Inflammatory macrophage treated with lipopolysaccharide for 1 hour (primary cell): ENCODE results near the gene VTI1A.
A peak's percentile ranks its signal among the peaks of the same experiment; 100 is the strongest.

Experiments
- DNase-seq, 2 donors: peaks; one replicate each; pipeline ENCODE4 v3.0.0-alpha.2; 2020 to 2022

VTI1A gene

DNA sequence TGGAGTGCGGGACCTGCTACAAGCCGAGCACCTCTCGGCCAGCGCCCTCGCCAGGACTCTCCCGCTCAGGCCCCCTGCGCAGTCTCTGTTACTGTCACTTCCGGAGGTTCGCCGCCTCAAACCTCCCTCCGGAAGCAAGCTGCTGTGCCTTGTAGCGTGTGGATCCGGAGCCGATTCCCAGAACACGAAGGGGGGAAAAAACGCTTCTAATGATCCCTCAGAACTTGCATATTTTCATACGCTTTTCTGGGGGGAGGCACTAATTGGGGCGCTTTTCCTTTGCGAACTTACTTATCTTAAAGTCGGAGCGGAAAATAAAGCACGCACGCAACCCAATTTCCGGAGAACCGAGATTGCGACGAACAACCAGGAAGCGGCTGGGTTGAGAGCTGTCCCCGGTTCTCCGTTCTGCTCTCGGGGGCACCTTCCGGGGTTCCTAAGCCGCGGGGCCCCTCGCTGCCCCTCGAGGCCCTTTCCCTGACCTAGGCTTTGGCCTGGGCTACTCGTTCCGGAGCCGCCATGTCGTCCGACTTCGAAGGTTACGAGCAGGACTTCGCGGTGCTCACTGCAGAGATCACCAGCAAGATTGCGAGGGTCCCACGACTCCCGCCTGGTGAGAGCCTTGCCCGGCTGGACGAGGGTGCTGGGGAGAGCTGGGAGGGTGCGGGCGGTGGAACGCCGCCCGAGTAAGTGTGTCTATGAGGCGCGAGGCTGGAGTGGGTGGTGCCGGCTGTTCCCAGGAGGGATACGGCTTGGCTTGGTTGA, at the start of gene VTI1A, which contains the start of gene ZDHHC6:
Gene VTI1A, plus strand, starts transcription at position 361 of the 765 bp plus-strand sequence. Its CDS starts 159 bp downstream, at position 520.
Gene ZDHHC6, minus strand, starts transcription at position 60 of the 765 bp plus-strand sequence. CDS start 1,478 bp downstream, outside the sequence.
- peak; percentile 80 to 87 for DNase-seq

- no peak for DNase-seq
These were observed 49.4 kb upstream of the VTI1A start for GRCh38 chr10:112397592-112397991.

DNA sequence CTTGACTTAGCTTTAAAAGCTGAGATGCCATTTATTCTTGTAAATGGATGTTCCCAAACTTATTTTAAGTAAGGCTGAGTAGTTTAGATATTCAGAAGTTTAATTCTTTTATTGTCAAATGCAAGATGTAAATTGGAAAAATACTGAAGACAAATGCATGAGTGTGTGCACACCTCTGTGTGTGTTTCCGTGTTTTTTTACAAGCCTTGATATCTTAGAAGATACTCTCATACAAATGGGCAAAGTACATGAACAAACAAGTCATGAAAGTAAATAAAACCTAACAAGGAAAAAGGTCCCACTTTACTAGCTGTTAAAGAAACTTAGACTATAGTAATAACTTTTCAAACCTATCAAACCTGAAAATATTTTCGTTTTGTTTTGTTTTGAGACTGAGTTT, 44.1 kb upstream of the VTI1A start:
- DNase-seq, result no peak

GRCh38 chr10:112404617-112405016, 42.4 kb upstream of the VTI1A start:
- DNase-seq, result no peak

DNA sequence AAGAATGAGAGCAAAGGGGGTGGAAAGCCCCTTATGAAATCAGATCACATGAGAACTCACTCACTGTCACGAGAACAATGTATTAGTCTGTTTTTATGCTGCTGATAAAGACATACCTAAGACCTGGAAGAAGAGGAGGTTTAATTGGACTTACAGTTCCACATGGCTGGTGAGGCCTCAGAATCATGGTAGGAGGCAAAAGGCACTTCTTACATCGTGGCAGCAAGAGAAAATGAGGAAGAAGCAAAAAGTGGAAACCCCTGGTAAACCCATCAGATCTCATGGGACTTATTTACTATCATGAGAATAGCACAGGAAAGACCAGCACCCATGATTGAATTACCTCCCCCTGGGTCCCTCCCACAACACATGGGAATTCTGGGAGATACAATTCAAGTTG, 40.2 kb upstream of the VTI1A start:
- peak; percentile 43 to 73 for DNase-seq

DNA sequence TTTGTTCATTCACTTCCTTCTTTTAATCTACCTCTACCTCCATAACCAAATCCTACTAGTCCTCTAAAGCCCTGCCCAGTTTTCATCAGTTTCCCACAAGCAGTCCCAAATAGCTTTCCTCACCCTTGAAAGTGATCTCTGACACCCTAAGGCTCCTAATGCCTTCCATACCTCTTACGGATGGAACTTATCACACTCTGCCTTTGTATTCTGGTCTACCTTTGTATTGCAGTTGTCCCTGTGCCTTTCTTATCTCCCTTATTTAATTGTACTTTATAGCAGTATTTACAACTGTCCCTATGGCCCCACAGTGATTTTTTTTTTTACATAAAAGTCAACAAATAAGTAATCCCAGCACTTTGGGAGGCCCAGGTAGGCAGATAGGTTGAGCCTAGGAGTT, 39.3 kb upstream of the VTI1A start:
- DNase-seq, result no peak

GRCh38 chr10:112409299-112409698, 37.7 kb upstream of the VTI1A start:
- DNase-seq, result no peak

DNA sequence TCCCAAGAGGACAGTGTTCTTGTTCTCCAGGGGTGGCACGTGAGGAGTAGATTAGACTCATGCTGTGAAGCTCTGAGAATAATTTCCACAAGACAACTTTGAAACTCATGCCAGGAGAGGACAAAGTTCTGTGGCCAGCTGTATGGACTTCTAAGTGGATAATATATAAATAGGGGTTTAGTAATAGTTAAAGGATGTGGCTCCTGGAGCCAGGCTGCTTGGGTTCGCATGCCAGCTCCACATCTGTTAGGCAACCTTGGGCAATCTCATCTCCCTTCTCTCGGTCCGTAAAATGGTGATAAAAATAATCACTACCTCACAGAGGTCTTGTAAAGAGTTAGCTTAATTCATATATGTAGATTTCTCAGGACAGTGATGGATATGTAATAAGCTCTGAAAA, 37.3 kb upstream of the VTI1A start:
- no peak for DNase-seq

DNA sequence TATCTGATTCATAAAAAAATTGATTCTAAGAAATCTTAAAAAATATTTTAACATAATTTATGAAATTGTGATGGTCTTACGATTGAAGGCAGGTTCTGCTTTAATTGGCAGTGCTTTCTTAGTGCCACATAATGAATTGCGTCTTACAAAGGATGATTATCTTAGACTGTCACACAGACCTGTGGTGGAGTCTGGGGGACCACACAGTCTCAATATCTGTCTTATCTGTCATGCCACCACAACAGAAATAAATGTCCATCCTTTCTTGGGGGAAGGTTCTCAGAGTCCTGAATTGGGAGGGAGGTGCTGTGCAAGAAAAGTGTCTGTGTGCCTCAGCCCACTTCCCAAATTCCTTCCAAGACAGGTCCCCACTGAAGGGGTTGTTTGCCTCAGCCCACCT, 34.3 kb upstream of the VTI1A start:
- no peak for DNase-seq

- DNase-seq, result no peak
These were observed 25.3 kb upstream of the VTI1A start for GRCh38 chr10:112421731-112422130.

GRCh38 chr10:112424651-112425050, 22.4 kb upstream of the VTI1A start:
- no peak for DNase-seq

GRCh38 chr10:112426111-112426510, 20.9 kb upstream of the VTI1A start:
- DNase-seq, result peak; percentile 53 to 84

GRCh38 chr10:112429147-112429546, 17.9 kb upstream of the VTI1A start:
- no peak for DNase-seq

- DNase-seq, result no peak
These were observed 17.3 kb upstream of the VTI1A start for GRCh38 chr10:112429654-112430230.

DNA sequence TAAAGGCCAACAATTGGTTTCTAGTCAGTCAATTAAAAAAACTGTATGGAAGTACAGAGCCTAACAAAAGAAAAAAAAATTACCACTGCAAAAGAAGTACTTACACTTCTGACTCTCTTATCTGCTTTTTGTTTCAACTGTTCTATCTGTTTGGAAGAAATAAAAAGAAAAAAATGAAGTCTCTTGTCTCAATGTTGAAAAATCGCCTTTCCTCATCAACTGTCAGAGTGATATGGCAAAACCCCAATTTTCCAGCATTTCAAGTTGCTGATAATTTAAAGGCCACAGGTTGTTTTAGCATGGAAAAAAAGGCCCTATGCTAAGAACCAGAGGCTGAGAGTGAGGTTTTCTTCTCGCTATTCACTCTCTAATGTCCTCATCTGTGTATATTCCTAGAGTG, 13.9 kb upstream of the VTI1A start:
- DNase-seq, result no peak

GRCh38 chr10:112434988-112435619, 11.9 kb upstream of the VTI1A start:
- peak; percentile 31 to 63 for DNase-seq

DNA sequence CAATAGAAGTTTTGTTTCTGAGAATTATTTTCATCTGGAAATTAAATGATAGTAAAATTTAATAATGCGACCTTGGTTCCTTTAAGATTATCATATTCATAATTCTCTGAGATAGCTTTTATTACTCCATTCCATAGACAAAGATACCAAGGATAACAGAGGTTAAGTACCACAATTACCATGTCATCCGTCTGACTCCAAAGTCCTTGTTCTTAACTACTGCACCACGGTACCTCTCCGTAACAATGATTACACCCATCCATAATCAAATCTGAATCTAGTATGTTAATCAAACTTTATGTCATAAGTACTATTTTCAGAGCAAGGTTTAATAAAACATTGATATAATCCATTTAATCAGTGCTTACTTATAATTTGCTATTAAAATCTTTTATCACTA, 8.7 kb upstream of the VTI1A start:
- DNase-seq, result no peak

DNA sequence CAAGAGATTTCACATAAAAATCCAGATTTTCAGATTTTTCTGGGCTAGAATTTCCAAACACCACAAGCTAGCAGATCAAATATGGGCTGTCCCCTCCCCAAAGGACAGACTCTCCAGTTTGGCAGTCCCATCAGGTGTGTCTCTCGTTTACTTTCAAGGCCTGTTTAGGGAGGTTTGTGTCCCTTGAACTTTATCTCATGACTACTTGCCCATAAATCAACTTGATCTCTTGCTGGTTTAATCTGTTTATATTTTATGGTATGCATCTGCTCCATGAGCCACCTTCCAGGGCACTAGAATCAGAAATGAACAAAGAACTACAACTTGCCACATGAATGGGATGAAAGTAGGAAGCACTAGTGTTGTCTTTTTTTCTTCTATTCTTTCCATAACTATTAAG, 5.5 kb upstream of the VTI1A start:
- no peak for DNase-seq

DNA sequence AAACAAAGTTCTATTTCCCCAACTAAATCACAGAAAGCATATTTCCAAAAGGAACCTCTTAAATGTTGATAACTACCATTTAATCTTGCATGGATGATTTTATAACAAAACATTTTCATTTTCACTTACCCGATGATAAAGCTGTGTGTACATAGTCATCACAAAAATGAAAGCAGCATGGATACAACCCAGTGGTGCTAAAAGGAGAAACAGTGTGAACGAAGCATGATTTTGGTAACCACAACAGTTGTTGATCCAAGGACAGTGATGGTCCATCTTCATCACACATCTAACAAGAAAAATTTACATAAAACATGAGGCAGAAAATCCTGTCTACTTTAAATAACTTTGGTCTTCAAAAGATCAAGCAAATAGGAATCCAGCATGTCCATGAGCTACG, 5.0 kb upstream of the VTI1A start:
- DNase-seq, result no peak

- peak; percentile 18 to 34 for DNase-seq
These were observed 760 bp upstream of the VTI1A start for GRCh38 chr10:112446055-112446854.

- DNase-seq, result peak in 1 of 2 donors; percentile 40
These were observed 559 bp downstream of the VTI1A start for GRCh38 chr10:112447620-112447928.

GRCh38 chr10:112448888-112449287, 1.9 kb downstream of the VTI1A start:
- DNase-seq, result peak; percentile 65 to 78
